Right lobe of liver (tissue), 6 donors: ENCODE data around the gene GPC5. TPM values are rescaled to one million over a fixed set of nuclear protein-coding genes. Genes with fewer than 3 reads are reported as not detected.

ENCODE experiments used
- ATAC-seq, 4 donors: fragments of 200-7000 bp; cut with Tn5 transposase; one replicate each; pipeline ENCODE4 v1.9.1; 2020; ENCODE audit warnings: mild to moderate bottlenecking in 4 of 4, moderate library complexity in 4 of 4
- DNase-seq, 3 donors: peaks; one replicate each; pipeline ENCODE4 v3.0.0-alpha.2; 2020
- H3K27ac ChIP-seq, 3 donors: fragments of 200-600 bp; one replicate each; pipeline ENCODE4 v1.8.0; 2022
- H3K27me3 ChIP-seq, 2 donors: fragments of 200-600 bp; one replicate each; pipeline ENCODE4 v1.8.0; 2022
- H3K36me3 ChIP-seq, 4 donors: fragments of 200-600 bp; sonication (generic) in 1 of 4; one replicate each; pipeline versions ENCODE4 v1.5.1 to v1.8.0; 2017 to 2022; ENCODE audit warnings: control low read depth in 1 of 4
- H3K4me1 ChIP-seq, 4 donors: fragments of 200-600 bp; sonication (generic) in 1 of 4; one replicate each; pipeline versions ENCODE4 v1.5.1 to v1.8.0; 2017 to 2022; ENCODE audit warnings: control low read depth in 1 of 4
- H3K4me3 ChIP-seq, 3 donors: fragments of 200-600 bp; one replicate each; pipeline ENCODE4 v1.8.0; 2022
- H3K9me3 ChIP-seq, 4 donors: fragments of 200-600 bp; sonication (generic) in 1 of 4; one replicate each; pipeline versions ENCODE4 v1.5.1 to v1.8.0; 2017 to 2022; ENCODE audit warnings: control low read depth in 1 of 4
- CTCF ChIP-seq, 4 donors: fragments of 200-600 bp in 3 of 4; fragments of 450-650 bp in 1 of 4; IDR thresholded peaks; one replicate each; pipeline versions ENCODE4 v1.5.1 to v1.8.0; 2016 to 2022; ENCODE audit warnings: antibody characterized with exemption in 4 of 4, mild to moderate bottlenecking in 2 of 4
- POLR2A ChIP-seq: fragments of 450-650 bp; IDR thresholded peaks from one replicate; pipeline ENCODE4 v1.6.1; 2017; ENCODE audit warnings: antibody characterized with exemption, mild to moderate bottlenecking
- WGBS: methylation state at CpG from one replicate; pipeline ENCODE4 v1.1.6; 2018; ENCODE audit warnings: low coverage, low lambda C conversion rate; ENCODE audit not compliant: insufficient coverage; ENCODE audit errors: missing lambda C conversion rate; 5-methylcytosine and 5-hydroxymethylcytosine counted together
- intact Hi-C, 2 donors: fragments of 100-400 bp; cut with DNase I; formaldehyde crosslinking; loops; one replicate each; pipeline versions ENCODE4 v1.11.2 to v1.14.1; 2022
- total RNA-seq, 6 experiments: library from RNA; depleted of rRNA in 2 of 6; stranded (reverse); fragments of >200 nt in 2 of 6; fragmentation: NEBNext Ultra II Directional in 3 of 6; extraction: Animal tissue kit (Norgen Biotek cat#: 25700) in 3 of 6; gene quantifications; one replicate each; pipeline versions ENCODE4 v1.1.0 to v1.2.4, GENCODE V29; 2016 to 2023
- donor health status: DM: no; HTN: yes; CAD: no.
- donor health status: DM: no; HTN: no; CAD: no.
- donor health status: DM: no; HTN: no; CAD: no.
- donor health status: DM: no; HTN: yes; CAD: no.
- donor health status: DM: no; HTN: yes; CAD: no.

The GPC5 gene
- total RNA-seq, 6 experiments from 2014 or later: 0.12 to 0.99 (median 0.66) TPM

DNA sequence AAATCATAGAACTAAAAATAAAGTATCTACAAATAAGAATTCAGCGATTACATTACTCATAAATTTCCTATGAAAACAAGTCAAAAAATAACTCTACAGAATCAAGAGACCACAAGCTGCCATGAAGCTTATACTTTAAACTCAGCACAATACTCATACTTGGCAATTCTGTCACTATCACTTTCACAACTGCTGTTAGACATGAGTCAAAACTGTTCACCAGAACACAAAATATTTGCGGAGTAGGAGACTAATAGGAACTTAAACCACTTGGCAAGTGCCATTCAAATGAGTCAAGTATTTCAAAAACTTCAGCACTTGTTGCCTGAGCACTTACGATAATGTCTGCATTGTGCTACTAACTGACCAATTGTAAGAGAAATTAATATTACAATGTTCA is 1440.4 kb downstream of the GPC5 start:
- TF ChIP-seq POLR2A: no peak
- no peak for DNase-seq
- no peak for ATAC-seq
- Histone ChIP-seq H3K27me3 (no peaks in the 10 kb centered on the region), H3K36me3 (no peaks in the 10 kb centered on the region), H3K4me3 (no peak overlapping the region), H3K27ac (no peak overlapping the region), H3K9me3 (no peaks in the 10 kb centered on the region), H3K4me1 (no peaks in the 10 kb centered on the region)
- intact Hi-C loops: no loop called here
- 77% methylated on average over 3 of the region's 3 CpGs for WGBS

- H3K4me1 ChIP-seq: no peaks in the 10 kb centered on the region
- no peaks in the 10 kb centered on the region for H3K9me3 ChIP-seq
- 64% methylated on average over 2 of the region's 2 CpGs for WGBS
- DNase-seq (no peak), ATAC-seq (no peak)
- H3K27ac ChIP-seq: no peak overlapping the region
- no peak overlapping the region for H3K4me3 ChIP-seq
- intact Hi-C loops: no loop called here
- no peaks in the 10 kb centered on the region for H3K36me3 ChIP-seq
- TF ChIP-seq CTCF (IDR thresholded peaks at IDR 0.05) (no peak), POLR2A (no peak)
- H3K27me3 ChIP-seq: no peaks in the 10 kb centered on the region
Measured at GRCh38 chr13:92842145-92842544, 1443.7 kb downstream of the GPC5 start.

GRCh38 chr13:92843549-92843948 is 1445.1 kb downstream of the GPC5 start:
- Histone ChIP-seq H3K36me3 (no peaks in the 10 kb centered on the region), H3K27me3 (no peaks in the 10 kb centered on the region), H3K4me1 (no peaks in the 10 kb centered on the region), H3K27ac (no peak overlapping the region), H3K9me3 (no peaks in the 10 kb centered on the region), H3K4me3 (no peak overlapping the region)
- ATAC-seq: no peak
- DNase-seq: no peak
- TF ChIP-seq CTCF (IDR thresholded peaks at IDR 0.05): no peak
- no peak for TF ChIP-seq POLR2A
- WGBS: 20% methylated on average over 4 of the region's 4 CpGs
- intact Hi-C loops: no loop called here

DNA sequence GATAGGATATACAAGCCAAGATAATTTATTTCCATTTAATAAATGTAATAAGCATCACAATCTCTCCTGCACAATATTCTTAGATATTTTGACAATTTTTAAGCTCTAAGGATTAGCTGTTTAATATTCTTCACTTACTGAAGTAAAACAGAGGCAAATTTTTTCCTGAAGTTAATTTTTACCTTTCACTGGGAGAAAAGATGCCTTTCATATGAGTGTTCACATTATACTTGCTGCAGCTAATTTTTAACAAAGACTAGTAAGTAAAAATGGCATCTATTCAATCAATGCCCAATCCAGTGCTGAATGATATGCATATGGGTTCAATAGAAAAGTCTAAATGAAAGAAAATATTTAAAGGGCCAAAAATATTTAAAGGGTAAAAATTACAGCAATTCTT is 1451.0 kb downstream of the GPC5 start:
- Histone ChIP-seq H3K27me3 (no peaks in the 10 kb centered on the region), H3K36me3 (no peaks in the 10 kb centered on the region), H3K4me1 (no peaks in the 10 kb centered on the region), H3K9me3 (no peaks in the 10 kb centered on the region), H3K4me3 (no peak overlapping the region), H3K27ac (no peak overlapping the region)
- intact Hi-C loops: no loop called here
- no peak for DNase-seq
- ATAC-seq: no peak
- no peak for TF ChIP-seq CTCF (IDR thresholded peaks at IDR 0.05)
- no peak for TF ChIP-seq POLR2A

GRCh38 chr13:92864584-92865284 is 1466.3 kb downstream of the GPC5 start:
- intact Hi-C loops: no loop called here
- Histone ChIP-seq H3K9me3 (no peaks in the 10 kb centered on the region), H3K27ac (no peak overlapping the region), H3K36me3 (no peaks in the 10 kb centered on the region), H3K4me1 (no peaks in the 10 kb centered on the region), H3K27me3 (no peaks in the 10 kb centered on the region), H3K4me3 (no peak overlapping the region)
- 71% methylated on average over 6 of the region's 6 CpGs for WGBS
- ATAC-seq (no peak), DNase-seq (no peak)
- TF ChIP-seq CTCF (IDR thresholded peaks at IDR 0.05) (no peak), POLR2A (no peak)
